VCaP (cell line): ENCODE results near the gene INAFM2.

Source experiments
- H3K27ac ChIP-seq: fragments of 450-650 bp; 2 replicates; pipeline ENCODE4 v1.5.1; 2017
- TF ChIP-seq, protein P1 (sequence below): fragments of 450-650 bp; conservative IDR thresholded peaks from 2 replicates; pipeline ENCODE4 v1.5.1; 2017; ENCODE audit warnings: mild to moderate bottlenecking, moderate library complexity

Gene INAFM2

DNA sequence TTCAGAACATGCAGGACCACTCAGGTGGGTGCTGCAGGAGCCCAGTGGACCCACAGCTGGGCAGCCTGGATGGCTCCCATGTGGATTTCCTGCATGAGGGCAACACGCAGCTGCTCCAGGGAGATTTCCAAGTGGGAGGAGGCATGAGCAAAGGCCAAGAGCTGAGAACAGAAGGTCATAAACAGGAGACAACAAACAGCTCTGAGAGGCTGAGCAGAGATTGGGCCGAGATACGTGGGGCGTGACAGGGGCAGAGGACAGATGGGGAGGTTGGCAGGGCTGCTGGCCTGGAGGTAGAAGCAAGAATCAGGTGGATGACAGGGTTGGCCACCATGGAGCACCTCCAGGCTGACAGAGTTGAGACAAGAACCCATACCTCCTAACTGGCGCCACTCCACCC is 30.2 kb downstream of the INAFM2 start:
- peak overlapping the region; percentile 8; the same call in 1 of the 2 replicates for H3K27ac ChIP-seq
- TF ChIP-seq, protein P1, sequence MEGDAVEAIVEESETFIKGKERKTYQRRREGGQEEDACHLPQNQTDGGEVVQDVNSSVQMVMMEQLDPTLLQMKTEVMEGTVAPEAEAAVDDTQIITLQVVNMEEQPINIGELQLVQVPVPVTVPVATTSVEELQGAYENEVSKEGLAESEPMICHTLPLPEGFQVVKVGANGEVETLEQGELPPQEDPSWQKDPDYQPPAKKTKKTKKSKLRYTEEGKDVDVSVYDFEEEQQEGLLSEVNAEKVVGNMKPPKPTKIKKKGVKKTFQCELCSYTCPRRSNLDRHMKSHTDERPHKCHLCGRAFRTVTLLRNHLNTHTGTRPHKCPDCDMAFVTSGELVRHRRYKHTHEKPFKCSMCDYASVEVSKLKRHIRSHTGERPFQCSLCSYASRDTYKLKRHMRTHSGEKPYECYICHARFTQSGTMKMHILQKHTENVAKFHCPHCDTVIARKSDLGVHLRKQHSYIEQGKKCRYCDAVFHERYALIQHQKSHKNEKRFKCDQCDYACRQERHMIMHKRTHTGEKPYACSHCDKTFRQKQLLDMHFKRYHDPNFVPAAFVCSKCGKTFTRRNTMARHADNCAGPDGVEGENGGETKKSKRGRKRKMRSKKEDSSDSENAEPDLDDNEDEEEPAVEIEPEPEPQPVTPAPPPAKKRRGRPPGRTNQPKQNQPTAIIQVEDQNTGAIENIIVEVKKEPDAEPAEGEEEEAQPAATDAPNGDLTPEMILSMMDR = no peak

DNA sequence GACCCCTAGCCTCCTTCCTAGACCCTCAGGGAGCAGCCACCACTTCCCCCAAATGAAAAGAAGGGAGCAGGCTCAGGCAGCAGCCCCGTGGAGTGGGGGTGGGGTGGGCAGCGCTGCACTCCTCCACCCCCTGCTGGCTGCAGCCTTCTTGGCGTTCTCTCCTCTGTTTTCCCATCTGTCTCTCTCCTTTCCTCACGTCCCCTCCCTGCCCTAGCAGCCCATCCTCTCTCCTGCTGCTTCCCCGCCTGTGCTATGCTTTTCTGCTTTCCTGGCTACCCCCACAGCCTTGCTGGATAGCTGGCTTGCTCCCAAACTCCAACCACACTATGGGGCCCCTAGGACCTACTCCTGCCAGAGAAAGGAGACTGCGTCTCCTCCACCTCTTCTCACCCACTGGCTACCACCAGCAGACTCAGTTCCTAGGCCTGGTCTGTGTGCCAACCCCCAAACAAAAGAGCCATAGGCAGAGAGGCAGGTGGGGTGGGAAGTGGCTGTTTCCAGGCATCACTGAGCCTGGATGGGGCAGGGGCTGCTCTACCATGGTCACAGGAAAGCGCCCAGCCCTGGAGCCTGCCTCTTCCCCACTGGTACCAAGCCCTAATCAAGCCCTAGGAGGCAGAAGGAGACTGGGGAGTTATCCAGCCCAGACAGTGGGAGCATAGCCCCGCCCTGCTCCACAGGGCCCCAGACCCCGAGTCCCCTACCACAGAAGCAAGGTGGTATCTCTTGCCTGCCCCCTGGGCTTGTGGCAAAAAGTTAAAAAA is 31.1 kb downstream of the INAFM2 start:
- H3K27ac ChIP-seq = peak overlapping the region; percentile 8; the same call in 1 of the 2 replicates
- TF ChIP-seq, protein P1 = peak; percentile 20; the same call in 1 of the 2 replicates

DNA sequence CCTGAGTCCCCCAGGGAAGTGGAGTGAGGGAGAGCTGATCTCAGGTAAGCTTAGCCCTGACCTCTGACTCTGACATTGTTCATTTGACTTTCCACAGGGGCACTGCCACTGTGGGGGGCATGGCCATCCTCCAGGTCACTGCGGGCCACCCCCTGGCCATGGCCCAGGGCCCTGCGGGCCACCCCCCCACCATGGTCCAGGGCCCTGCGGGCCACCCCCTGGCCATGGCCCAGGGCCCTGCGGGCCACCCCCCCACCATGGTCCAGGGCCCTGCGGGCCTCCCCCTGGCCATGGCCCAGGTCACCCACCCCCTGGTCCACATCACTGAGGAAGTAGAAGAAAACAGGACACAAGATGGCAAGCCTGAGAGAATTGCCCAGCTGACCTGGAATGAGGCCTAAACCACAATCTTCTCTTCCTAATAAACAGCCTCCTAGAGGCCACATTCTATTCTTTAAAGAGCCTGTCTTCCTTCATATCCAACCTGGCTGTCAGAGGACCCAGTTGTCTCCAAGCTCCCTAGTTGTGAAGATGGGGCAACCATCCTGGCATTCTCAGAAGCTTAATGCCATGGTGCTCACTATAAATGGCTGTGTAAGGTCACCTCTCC is 32.6 kb downstream of the INAFM2 start:
- TF ChIP-seq, protein P1 = no peak
- H3K27ac ChIP-seq = no peak overlapping the region

DNA sequence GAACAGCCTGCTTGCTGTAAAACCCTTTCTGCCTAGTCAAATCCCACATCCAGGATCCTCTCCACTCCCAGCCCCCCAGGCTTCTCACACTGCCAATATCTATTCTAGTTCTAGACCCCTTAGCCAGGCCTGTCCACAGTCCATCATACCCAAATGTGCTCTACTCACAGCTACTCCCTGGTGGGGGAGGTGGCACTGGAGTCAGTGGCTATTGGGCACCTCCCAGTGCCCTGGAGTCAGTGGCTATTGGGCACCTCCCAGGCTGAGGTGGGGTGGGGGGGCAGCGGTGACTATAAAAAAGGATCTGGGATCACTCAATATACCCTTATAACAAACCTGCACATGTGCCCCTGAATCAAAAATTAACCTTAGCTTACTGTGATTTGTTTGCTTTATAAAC is 33.8 kb downstream of the INAFM2 start:
- H3K27ac ChIP-seq = peak overlapping the region; percentile 74
- TF ChIP-seq, protein P1 = no peak

DNA sequence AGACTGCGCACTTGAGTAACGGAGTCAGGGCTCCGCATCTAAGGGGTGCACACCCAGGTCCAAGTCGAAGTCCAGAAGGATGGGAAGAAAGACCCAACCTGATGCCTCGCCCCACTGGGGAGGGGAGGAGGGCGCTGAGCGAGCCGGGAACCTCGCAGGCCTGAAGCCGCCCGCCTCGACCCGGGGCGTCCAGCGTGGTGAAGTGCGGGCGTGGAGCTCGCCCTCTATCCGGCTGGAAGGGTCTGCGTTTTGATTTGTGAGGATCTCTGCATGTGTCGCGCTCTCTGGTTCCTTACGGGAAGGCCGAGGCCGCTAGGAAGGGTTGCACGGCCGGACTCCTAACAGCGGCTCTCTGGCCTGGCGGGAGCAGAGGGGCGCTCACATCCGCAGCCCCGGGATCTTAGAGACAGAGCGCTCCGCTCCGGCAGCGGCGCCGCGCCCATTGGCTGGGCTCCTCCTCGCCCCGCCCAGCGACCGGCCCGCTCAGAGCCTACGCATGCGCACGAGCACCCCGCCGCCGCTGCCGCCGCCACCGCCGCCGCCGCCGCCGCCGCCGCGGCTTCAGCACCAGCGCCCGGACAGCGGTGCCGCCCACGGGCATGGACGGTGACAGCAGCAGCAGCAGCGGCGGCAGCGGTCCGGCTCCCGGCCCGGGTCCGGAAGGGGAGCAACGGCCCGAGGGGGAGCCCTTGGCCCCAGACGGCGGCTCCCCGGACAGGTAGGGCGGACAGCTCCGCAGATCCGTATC is 34.4 kb downstream of the INAFM2 start, which contains the start of gene DISP2:
Gene DISP2 (plus strand): TSS at position 497 of the 748 bp plus-strand sequence. CDS start 103 bp downstream, at position 600.
- H3K27ac ChIP-seq = peak within 1 kb of the TSS; percentile 74
- TF ChIP-seq, protein P1 = no peak

DNA sequence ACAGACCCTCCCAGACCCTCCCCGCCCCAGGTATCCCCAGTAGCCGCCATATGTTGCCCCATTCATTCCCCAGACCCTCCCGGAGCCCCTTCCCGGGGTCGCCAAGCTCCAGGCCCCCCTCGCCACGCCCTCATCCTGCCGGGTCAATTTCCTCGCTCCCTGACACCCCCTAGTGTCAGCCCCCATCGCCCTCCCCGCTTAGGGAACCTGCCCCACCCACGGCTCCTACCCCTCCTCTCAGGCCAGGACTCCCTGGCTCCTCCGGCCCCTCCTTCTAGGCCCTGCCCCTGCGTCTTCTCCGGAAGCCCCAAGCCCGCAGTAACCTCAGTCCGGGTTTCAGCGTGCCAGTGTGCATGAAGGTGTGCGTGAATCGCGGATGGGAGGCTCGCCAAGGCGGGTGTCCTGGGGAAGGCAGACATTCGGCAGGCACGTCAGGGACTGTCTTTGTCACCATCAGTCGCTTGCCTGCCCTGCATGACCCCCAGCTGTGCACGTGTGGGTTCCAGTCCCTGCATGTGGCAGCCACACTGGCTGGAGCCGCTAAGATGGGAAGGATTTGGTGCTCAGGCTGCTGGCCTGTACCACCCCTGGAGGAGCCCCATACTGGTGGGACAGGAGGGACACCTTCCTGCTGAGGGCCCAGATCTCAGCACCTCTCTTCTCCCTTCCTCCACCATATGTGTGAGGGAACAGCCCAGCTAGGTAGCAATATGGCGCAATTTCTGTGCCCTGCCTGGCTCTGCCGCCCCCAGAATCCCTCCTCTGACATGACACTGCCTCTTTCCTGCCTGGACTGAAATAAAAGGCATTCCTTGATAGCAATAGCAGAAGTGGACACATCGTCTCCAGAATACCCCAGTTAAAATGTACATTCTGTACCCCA is 35.2 kb downstream of the INAFM2 start:
- TF ChIP-seq, protein P1 = no peak
- peak overlapping the region; percentile 74 for H3K27ac ChIP-seq
